B cell (primary cell): ENCODE results near the gene FOXN1. TPM values are rescaled to one million over a fixed set of nuclear protein-coding genes. Genes with fewer than 3 reads are reported as not detected.

Experiments
- ATAC-seq: fragments of 200-7000 bp; cut with Tn5 transposase; one replicate; pipeline ENCODE4 v1.10.0; 2021; ENCODE audit warnings: low read depth, mild to moderate bottlenecking, moderate number of reproducible peaks, moderate library complexity
- CTCF ChIA-PET: fragments of 350-600 bp; sonication (Branson Sonifier 250); formaldehyde crosslinking; loops from one replicate; lab custom pipeline; 2021; ENCODE audit warnings: antibody characterized with exemption, inconsistent platforms; lab: Charles Lee
- POLR2A ChIA-PET: fragments of 350-600 bp; sonication (Branson Sonifier 250); formaldehyde crosslinking; loops from one replicate; lab custom pipeline; 2021; ENCODE audit warnings: antibody characterized with exemption; lab: Charles Lee
- DNase-seq: peaks from one replicate; pipeline ENCODE4 v3.0.0; 2013
- H2AFZ ChIP-seq: 2 replicates; pipeline ENCODE4 v1.6.1; 2012; ENCODE audit warnings: mild to moderate bottlenecking, low read depth, low read length; ENCODE audit not compliant: insufficient read depth, poor library complexity, severe bottlenecking
- H3K27ac ChIP-seq, 2 donors: 1 replicate in 1 of 2; 2 replicates in 1 of 2; pipeline ENCODE4 v1.5.1; 2012 to 2013; ENCODE audit warnings: low read length in 2 of 2, mild to moderate bottlenecking in 2 of 2, moderate library complexity in 1 of 2
- H3K27me3 ChIP-seq, 4 experiments: fragments of 200-600 bp in 1 of 4; sonication (generic) in 1 of 4; replicated peaks in 1 of 4; 1 replicate in 2 of 4; 2 replicates in 2 of 4; pipeline versions ENCODE4 v1.6.1 to v1.7.0; 2013 to 2016; ENCODE audit warnings: low read length in 3 of 4, mild to moderate bottlenecking in 2 of 4, mixed read lengths in 1 of 4, moderate library complexity in 1 of 4; ENCODE audit not compliant: insufficient read depth in 4 of 4, control insufficient read depth in 3 of 4; ENCODE audit errors: control extremely low read depth in 1 of 4
- H3K36me3 ChIP-seq, 2 experiments: replicated peaks in 1 of 2; 1 replicate in 1 of 2; 2 replicates in 1 of 2; pipeline versions ENCODE4 v1.6.1 to v1.7.1; 2013; ENCODE audit warnings: low read length in 1 of 2; ENCODE audit not compliant: insufficient read depth in 2 of 2, control insufficient read depth in 1 of 2; ENCODE audit errors: control extremely low read depth in 1 of 2, extremely low read depth in 1 of 2
- H3K4me1 ChIP-seq, 2 donors: fragments of 200-600 bp in 1 of 2; sonication (generic) in 1 of 2; 1 replicate in 1 of 2; 2 replicates in 1 of 2; pipeline versions ENCODE4 v1.5.1 to v1.6.1; 2013 to 2017; ENCODE audit warnings: low read length in 2 of 2; ENCODE audit not compliant: control insufficient read depth in 2 of 2, insufficient read depth in 2 of 2
- H3K4me2 ChIP-seq: replicated peaks from 2 replicates; pipeline ENCODE3; 2012; ENCODE audit warnings: mild to moderate bottlenecking, low read depth, low read length; ENCODE audit not compliant: poor library complexity, severe bottlenecking
- H3K4me3 ChIP-seq, 5 experiments: fragments of 200-600 bp in 1 of 5; sonication (generic) in 1 of 5; 1 replicate in 3 of 5; 2 replicates in 2 of 5; pipeline versions ENCODE4 v1.5.1 to v1.7.0; 2011 to 2016; ENCODE audit warnings: low read length in 4 of 5, mild to moderate bottlenecking in 4 of 5, low read depth in 2 of 5, control low read depth in 1 of 5, moderate library complexity in 1 of 5; ENCODE audit not compliant: insufficient read depth in 1 of 5; ENCODE audit errors: control extremely low read depth in 1 of 5, extremely low read depth in 1 of 5
- H3K79me2 ChIP-seq: fragments of 200-600 bp; sonication (generic); one replicate; pipeline ENCODE4 v1.6.0; 2016; ENCODE audit warnings: low read length; ENCODE audit not compliant: control insufficient read depth, insufficient read depth
- H3K9ac ChIP-seq: fragments of 200-600 bp; sonication (generic); 2 replicates; pipeline ENCODE4 v1.6.1; 2017; ENCODE audit warnings: mild to moderate bottlenecking, low read length, moderate library complexity
- H3K9me3 ChIP-seq, 3 donors: one replicate each; pipeline versions ENCODE4 v1.6.1 to v1.7.1; 2013; ENCODE audit warnings: low read length in 2 of 3; ENCODE audit not compliant: control insufficient read depth in 2 of 3, insufficient read depth in 1 of 3; ENCODE audit errors: control extremely low read depth in 1 of 3
- H4K20me1 ChIP-seq: 2 replicates; pipeline ENCODE4 v1.6.0; 2012; ENCODE audit warnings: mild to moderate bottlenecking, low read length; ENCODE audit not compliant: insufficient read depth, control insufficient read depth, poor library complexity, severe bottlenecking
- H3K27ac Mint-ChIP-seq: one replicate; pipeline ENCODE4 v1.8.0; 2021; ENCODE audit warnings: mixed read lengths
- H3K27me3 Mint-ChIP-seq: one replicate; pipeline ENCODE4 v1.8.0; 2021; ENCODE audit warnings: mixed read lengths
- H3K4me1 Mint-ChIP-seq: one replicate; pipeline ENCODE4 v1.8.0; 2021; ENCODE audit warnings: mixed read lengths
- H3K4me3 Mint-ChIP-seq: one replicate; pipeline ENCODE4 v1.8.0; 2021; ENCODE audit warnings: mixed read lengths
- H3K9me3 Mint-ChIP-seq: one replicate; pipeline ENCODE4 v1.8.0; 2022; ENCODE audit warnings: mixed read lengths; ENCODE audit not compliant: insufficient read depth
- EZH2 ChIP-seq: IDR thresholded peaks from 2 replicates; pipeline ENCODE4 v1.6.1; 2012; ENCODE audit warnings: borderline replicate concordance, low read depth, mild to moderate bottlenecking, moderate library complexity, low read length; ENCODE audit not compliant: insufficient read depth, poor library complexity, severe bottlenecking
- WGBS: methylation state at CpG from one replicate; pipeline ENCODE4 v1.1.5; 2013; ENCODE audit warnings: missing lambda C conversion rate; ENCODE audit not compliant: insufficient coverage; 5-methylcytosine and 5-hydroxymethylcytosine counted together
- intact Hi-C: fragments of 100-400 bp; cut with micrococcal nuclease; formaldehyde crosslinking; loops from one replicate; pipeline ENCODE4 v1.10.0; 2022
- polyA plus RNA-seq: library from polyadenylated mRNA; depleted of rRNA; stranded (reverse); fragments of >200 nt; gene quantifications from 2 replicates; pipeline ENCODE4 v1.2.3, GENCODE V29; 2012
- total RNA-seq, 2 donors: library from RNA; stranded (reverse); fragments of 120-200 nt in 1 of 2; gene quantifications; 1 replicate in 1 of 2; 2 replicates in 1 of 2; pipeline versions ENCODE4 v1.2.3 to v1.2.4, GENCODE V29; 2013 to 2022
- TF ChIP-seq, protein P1 (sequence below): fragments of 200-600 bp; IDR thresholded peaks from one replicate; pipeline ENCODE4 v1.8.0; 2022; ENCODE audit warnings: antibody characterized with exemption, mild to moderate bottlenecking

FOXN1 gene
- total and polyA plus RNA-seq, 2 donors (not counting 1 experiment from before 2014, with no cell fraction given) = not detected

GRCh38 chr17:28571361-28572122 is 65.4 kb downstream of the FOXN1 start, which contains the start of gene PIGS:
Gene PIGS (minus strand): TSS chr17:28571524. CDS start chr17:28571496, 28 bp downstream.
- peak within 1 kb of the TSS; percentile 69 to 99 (median 86) for H3K4me3 ChIP-seq
- H2AFZ ChIP-seq = peak within 1 kb of the TSS; percentile 95
- H3K9ac ChIP-seq = peak within 1 kb of the TSS; percentile 94
- H3K27ac ChIP-seq = peak within 1 kb of the TSS; percentile 74 to 80
- ChIA-PET POLR2A (interaction anchor here (0.6 to 2.3 kb wide), 7 partner anchors 20 to 380 kb away, joined by 3 to 14 read pairs (median 6); partner anchors contain the start of genes BLTP2, PHF12 and UNC119), CTCF (interaction anchor here (0.7 to 3.3 kb wide), 9 partner anchors 10 to 156 kb away, joined by 3 to 31 read pairs (median 4); no protein-coding TSS in a partner anchor)
- no peaks in the 10 kb centered on the region for H3K27me3 ChIP-seq
- H4K20me1 ChIP-seq = peaks cover 13% of the 10 kb centered on the region
- TF ChIP-seq, protein P1, sequence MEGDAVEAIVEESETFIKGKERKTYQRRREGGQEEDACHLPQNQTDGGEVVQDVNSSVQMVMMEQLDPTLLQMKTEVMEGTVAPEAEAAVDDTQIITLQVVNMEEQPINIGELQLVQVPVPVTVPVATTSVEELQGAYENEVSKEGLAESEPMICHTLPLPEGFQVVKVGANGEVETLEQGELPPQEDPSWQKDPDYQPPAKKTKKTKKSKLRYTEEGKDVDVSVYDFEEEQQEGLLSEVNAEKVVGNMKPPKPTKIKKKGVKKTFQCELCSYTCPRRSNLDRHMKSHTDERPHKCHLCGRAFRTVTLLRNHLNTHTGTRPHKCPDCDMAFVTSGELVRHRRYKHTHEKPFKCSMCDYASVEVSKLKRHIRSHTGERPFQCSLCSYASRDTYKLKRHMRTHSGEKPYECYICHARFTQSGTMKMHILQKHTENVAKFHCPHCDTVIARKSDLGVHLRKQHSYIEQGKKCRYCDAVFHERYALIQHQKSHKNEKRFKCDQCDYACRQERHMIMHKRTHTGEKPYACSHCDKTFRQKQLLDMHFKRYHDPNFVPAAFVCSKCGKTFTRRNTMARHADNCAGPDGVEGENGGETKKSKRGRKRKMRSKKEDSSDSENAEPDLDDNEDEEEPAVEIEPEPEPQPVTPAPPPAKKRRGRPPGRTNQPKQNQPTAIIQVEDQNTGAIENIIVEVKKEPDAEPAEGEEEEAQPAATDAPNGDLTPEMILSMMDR = no peak
- TF ChIP-seq EZH2 = no peak
- H3K36me3 ChIP-seq = peaks cover 0 to 6% of the 10 kb centered on the region in 2 experiments
- DNase-seq = peak; percentile 92
- ATAC-seq = peak; percentile 96
- peak within 1 kb of the TSS; percentile 87 for H3K4me2 ChIP-seq
- intact Hi-C loops = loop anchor here (1.0 to 10.0 kb wide), 4 partner anchors 19 to 234 kb away; partner anchors contain the start of genes IFT20, PROCA1, RAB34 and RPL23A
- Mint-ChIP-seq H3K27me3 (no peaks in the 10 kb centered on the region), H3K4me1 (peaks cover 60% of the 10 kb centered on the region), H3K4me3 (peak within 1 kb of the TSS; percentile 95), H3K27ac (peak within 1 kb of the TSS; percentile 93), H3K9me3 (no peaks in the 10 kb centered on the region)
- H3K4me1 ChIP-seq = peaks cover 44 to 63% of the 10 kb centered on the region in 2 donors
- peaks cover 64% of the 10 kb centered on the region for H3K79me2 ChIP-seq
- WGBS = 1% methylated on average over 39 of the region's 49 CpGs
- H3K9me3 ChIP-seq = no peaks in the 10 kb centered on the region
